Measurements from ENCODE around the gene SLC6A18.
A peak's percentile ranks its signal among the peaks of the same experiment; 100 is the strongest.

SLC6A18 gene

DNA sequence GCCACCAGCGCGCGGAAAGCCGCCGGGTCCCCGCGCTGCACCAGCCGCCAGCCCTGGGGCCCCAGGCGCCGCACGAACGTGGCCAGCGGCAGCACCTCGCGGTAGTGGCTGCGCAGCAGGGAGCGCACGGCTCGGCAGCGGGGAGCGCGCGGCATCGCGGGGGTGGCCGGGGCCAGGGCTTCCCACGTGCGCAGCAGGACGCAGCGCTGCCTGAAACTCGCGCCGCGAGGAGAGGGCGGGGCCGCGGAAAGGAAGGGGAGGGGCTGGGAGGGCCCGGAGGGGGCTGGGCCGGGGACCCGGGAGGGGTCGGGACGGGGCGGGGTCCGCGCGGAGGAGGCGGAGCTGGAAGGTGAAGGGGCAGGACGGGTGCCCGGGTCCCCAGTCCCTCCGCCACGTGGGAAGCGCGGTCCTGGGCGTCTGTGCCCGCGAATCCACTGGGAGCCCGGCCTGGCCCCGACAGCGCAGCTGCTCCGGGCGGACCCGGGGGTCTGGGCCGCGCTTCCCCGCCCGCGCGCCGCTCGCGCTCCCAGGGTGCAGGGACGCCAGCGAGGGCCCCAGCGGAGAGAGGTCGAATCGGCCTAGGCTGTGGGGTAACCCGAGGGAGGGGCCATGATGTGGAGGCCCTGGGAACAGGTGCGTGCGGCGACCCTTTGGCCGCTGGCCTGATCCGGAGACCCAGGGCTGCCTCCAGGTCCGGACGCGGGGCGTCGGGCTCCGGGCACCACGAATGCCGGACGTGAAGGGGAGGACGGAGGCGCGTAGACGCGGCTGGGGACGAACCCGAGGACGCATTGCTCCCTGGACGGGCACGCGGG lies 69.9 kb downstream of the SLC6A18 start, which contains the start of gene TERT:
TSS of gene TERT (minus strand) at position 234 of the 815 bp plus-strand sequence. CDS start at position 155, 79 bp downstream.
- DNase-seq = peak; percentile 70

GRCh38 chr5:1295650-1296037 lies 70.5 kb downstream of the SLC6A18 start:
- DNase-seq = no peak
